GM10266 (cell line): ENCODE data around the gene PRKCA.

ENCODE experiments used
- DNase-seq: peaks from one replicate; pipeline ENCODE4 v3.0.0; 2012; ENCODE audit errors: extremely low spot score
- CTCF ChIP-seq: IDR thresholded peaks from 2 replicates; pipeline ENCODE4 v1.5.1; 2012; ENCODE audit warnings: mild to moderate bottlenecking, low read depth; ENCODE audit not compliant: control insufficient read depth, insufficient read depth; ENCODE audit errors: missing control alignments

The PRKCA gene

GRCh38 chr17:66264696-66265095 lies 37.7 kb upstream of the PRKCA start:
- DNase-seq: no peak
- no peak for TF ChIP-seq CTCF

GRCh38 chr17:66268247-66268927 lies 34.0 kb upstream of the PRKCA start:
- DNase-seq: no peak
- TF ChIP-seq CTCF: no peak

GRCh38 chr17:66270106-66270505 lies 32.3 kb upstream of the PRKCA start:
- no peak for TF ChIP-seq CTCF
- no peak for DNase-seq

DNA sequence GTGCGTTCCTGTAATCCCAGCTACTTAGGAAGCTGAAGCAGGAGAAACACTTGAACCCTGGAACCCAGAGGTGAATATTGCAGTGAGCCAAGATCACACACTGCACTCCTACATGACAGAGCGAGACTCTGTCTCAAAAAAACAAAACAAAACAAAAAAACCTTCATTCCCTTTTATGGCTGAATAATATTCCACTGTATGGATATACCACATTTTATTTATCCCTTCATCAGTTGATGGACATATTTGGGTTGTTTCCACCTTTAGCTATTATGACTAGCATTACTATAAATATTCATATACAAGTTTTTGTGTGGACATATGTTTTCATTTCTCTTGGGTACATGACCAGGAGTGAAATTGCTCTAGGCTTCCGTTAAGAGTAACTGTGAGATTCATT lies 30.9 kb upstream of the PRKCA start:
- DNase-seq: no peak
- no peak for TF ChIP-seq CTCF

GRCh38 chr17:66272811-66273585 lies 29.4 kb upstream of the PRKCA start:
- no peak for DNase-seq
- TF ChIP-seq CTCF: no peak

- TF ChIP-seq CTCF: no peak
- no peak for DNase-seq
These were observed 28.9 kb upstream of the PRKCA start for GRCh38 chr17:66273586-66273848.

DNA sequence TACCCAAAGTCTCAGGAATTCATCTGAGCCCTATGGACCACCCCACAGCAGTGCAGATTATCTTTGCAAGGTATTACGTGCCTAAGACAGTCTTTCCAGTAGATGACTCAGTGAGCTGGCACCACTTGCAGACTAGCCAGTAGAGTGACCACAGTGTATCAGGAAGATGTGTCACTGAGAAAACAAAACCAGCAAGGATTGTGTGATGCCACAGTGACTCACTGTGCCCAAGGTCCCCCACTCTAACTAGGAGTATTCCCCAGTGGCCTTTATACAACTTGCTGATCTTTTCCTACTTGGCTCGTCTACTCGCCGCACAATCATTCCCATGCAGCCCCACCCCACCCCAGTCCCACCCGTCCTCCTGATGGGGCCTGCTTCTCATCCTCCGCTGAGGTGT lies 26.8 kb upstream of the PRKCA start:
- no peak for TF ChIP-seq CTCF
- no peak for DNase-seq
